ENCODE results near the gene NMNAT1. TPM values are rescaled to one million over a fixed set of nuclear protein-coding genes. Genes with fewer than 3 reads are reported as not detected.

The NMNAT1 gene
- total RNA-seq, 6 experiments from 2014 or later, result 12.9 to 16.0 (median 14.8) TPM

DNA sequence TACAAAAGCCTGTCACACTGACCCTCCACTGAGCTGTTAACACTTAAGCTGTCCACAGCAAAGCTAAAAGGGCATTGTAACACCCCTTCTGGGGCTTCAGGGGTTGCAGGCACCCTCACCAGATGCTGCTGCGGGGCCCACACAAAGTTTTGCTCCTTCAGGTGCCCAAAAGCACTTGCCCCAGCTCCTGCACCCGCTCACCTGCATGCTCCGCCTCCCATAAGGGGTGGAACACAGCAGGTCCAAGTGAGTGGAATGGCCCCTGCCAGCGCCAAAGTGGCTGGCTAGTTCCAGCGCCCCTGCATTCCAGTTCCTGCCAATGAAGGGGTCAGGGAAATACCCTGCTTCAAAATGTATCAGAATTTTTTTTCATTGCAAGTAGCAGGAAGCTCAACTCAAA is 46.5 kb downstream of the NMNAT1 start:
- Mint-ChIP-seq H3K36me3 (ENCODE audit: low read depth) (no peaks in the 10 kb centered on the region), H3K27ac (no peak overlapping the region), H3K27me3 (ENCODE audit: insufficient read depth) (no peaks in the 10 kb centered on the region; the same call in none of the 2 replicates), H3K4me3 (no peak overlapping the region), H3K9me3 (no peaks in the 10 kb centered on the region), H3K4me1 (ENCODE audit: low read depth) (no peaks in the 10 kb centered on the region; the same call in 1 of the 2 replicates)
- DNase-seq, result no peak
- TF ChIP-seq, protein P1, sequence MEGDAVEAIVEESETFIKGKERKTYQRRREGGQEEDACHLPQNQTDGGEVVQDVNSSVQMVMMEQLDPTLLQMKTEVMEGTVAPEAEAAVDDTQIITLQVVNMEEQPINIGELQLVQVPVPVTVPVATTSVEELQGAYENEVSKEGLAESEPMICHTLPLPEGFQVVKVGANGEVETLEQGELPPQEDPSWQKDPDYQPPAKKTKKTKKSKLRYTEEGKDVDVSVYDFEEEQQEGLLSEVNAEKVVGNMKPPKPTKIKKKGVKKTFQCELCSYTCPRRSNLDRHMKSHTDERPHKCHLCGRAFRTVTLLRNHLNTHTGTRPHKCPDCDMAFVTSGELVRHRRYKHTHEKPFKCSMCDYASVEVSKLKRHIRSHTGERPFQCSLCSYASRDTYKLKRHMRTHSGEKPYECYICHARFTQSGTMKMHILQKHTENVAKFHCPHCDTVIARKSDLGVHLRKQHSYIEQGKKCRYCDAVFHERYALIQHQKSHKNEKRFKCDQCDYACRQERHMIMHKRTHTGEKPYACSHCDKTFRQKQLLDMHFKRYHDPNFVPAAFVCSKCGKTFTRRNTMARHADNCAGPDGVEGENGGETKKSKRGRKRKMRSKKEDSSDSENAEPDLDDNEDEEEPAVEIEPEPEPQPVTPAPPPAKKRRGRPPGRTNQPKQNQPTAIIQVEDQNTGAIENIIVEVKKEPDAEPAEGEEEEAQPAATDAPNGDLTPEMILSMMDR (IDR thresholded peaks at IDR 0.05), result no peak

DNA sequence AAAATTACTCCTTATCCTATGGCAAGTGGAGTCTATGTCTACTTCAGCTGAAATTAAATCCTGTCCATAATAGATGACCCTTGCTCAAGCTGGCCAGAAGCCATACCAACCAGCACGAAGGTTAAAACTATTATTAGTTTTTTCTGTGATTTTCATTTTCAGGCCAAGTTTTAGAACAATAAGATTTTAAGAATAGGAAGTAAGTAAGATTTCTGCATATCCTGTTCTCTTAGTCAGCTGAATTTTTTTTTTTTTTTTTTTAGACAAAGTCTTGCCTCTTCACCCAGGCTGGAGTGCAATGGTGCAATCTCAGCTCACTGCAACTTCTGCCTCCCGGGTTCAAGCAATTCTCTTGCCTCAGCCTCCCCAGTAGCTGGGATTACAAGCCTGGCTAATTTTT is 47.7 kb downstream of the NMNAT1 start:
- no peaks in the 10 kb centered on the region for H3K9me3 Mint-ChIP-seq
- TF ChIP-seq, protein P1 (IDR thresholded peaks at IDR 0.05), result no peak
- no peaks in the 10 kb centered on the region for H3K36me3 Mint-ChIP-seq (ENCODE audit: low read depth)
- H3K27me3 Mint-ChIP-seq (ENCODE audit: insufficient read depth), result no peaks in the 10 kb centered on the region; the same call in none of the 2 replicates
- no peaks in the 10 kb centered on the region; the same call in 1 of the 2 replicates for H3K4me1 Mint-ChIP-seq (ENCODE audit: low read depth)
- no peak overlapping the region for H3K27ac Mint-ChIP-seq
- no peak overlapping the region for H3K4me3 Mint-ChIP-seq
- DNase-seq, result no peak

DNA sequence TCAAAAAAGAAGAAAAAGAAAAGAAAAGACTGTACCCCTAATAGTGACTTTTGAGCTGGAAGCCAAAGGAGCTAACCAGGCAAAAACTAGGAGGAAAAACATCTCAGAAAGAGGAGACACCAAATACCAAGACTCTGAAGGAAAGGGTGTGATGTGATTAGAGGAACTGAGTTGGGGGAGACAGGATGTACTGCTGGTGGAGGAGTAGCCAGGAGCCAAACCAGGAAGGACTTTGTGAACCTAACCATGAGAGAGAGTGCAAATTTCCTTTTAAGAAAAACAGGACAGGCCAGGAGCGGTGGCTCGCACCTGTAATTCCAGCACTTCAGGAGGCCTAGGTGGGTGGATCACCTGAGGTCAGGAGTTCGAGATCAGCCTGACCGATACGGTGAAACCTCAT is 49.6 kb downstream of the NMNAT1 start:
- peaks cover 7% of the 10 kb centered on the region for H3K4me1 Mint-ChIP-seq (ENCODE audit: low read depth)
- peaks cover 2% of the 10 kb centered on the region for H3K27me3 Mint-ChIP-seq (ENCODE audit: insufficient read depth)
- no peak for DNase-seq
- no peak overlapping the region for H3K27ac Mint-ChIP-seq
- TF ChIP-seq, protein P1 (IDR thresholded peaks at IDR 0.05), result no peak
- H3K4me3 Mint-ChIP-seq, result no peak overlapping the region
- H3K9me3 Mint-ChIP-seq, result no peaks in the 10 kb centered on the region
- no peaks in the 10 kb centered on the region for H3K36me3 Mint-ChIP-seq (ENCODE audit: low read depth)

DNA sequence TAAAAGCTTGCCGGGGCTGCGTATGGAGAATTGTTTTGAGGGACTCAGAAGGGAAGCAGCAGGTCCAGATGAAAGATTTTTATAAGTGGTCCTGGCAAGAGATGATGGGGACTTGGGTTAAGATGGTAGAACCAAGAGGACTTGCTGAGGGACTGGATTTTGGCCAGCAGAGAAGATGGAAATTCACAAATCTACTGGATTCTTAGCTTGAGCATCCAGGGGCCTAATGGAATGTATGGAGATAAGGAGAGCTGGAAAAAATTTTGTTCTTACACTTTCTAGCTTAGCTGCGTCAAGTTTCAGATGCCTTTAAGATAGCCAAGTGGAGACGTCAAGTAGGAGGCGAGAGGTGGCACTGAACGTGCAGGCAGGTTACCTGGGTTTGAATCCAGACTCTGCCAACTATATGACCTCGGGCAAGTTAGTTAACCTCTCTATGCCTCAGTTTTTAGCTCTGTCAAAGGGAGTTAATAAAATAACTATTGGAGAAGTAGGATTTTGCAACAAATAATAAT is 50.3 kb downstream of the NMNAT1 start:
- peaks cover 7% of the 10 kb centered on the region for H3K4me1 Mint-ChIP-seq (ENCODE audit: low read depth)
- peaks cover 5% of the 10 kb centered on the region for H3K27me3 Mint-ChIP-seq (ENCODE audit: insufficient read depth)
- TF ChIP-seq, protein P1 (IDR thresholded peaks at IDR 0.05), result no peak
- peaks cover 3% of the 10 kb centered on the region for H3K9me3 Mint-ChIP-seq
- no peak overlapping the region for H3K27ac Mint-ChIP-seq
- no peak for DNase-seq
- peaks cover 2% of the 10 kb centered on the region; the same call in 1 of the 2 replicates for H3K36me3 Mint-ChIP-seq (ENCODE audit: low read depth)
- no peak overlapping the region for H3K4me3 Mint-ChIP-seq

DNA sequence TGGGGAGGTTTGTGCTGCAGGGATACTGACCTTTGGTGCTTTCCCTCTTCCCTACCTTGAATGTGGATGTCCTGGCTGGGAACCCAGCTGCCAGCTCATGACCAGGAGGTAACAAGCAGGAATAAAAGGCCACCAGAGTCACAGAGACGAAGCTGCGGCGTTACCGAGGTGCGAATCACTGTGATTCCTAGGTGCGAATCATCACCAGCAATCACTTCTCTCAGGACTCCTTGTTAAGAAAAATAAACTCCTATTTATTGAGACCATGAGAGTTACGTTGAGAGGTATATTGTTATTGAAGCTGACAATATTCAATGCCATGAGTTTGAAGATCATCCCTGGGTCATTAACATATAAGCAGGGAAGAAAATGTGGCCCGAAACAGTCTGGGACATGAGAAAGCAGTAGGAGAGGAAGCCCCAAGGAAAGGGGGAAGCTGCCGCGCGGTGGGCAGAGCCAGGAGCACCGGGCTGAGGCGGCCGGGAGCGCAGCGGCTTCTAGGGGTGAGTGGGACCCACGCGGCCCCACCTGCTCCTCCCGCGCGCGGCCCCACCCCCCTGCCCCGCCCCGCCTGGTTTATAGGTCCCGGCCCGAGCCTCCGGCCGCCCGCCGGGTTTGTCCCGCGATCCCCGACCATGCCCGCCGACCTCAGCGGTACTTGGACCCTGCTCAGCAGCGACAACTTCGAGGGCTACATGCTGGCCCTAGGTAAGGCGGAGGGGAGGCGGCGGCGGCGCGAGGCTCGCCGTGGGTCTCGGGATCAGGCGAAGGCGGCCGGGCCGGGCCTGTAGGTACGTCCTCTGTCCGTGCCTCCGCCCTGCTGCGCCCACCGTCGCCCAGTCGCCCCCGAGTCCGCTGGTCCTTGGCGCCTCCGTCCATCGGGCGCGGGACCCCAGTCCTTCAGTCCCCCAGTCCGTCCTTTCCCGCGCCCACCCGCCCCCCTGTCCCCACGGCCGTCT is 53.6 kb downstream of the NMNAT1 start, which contains the start of gene RBP7:
RBP7 (plus strand) TSS at position 605 of the 959 bp plus-strand sequence; CDS start at position 636, 31 bp downstream.
- H3K27me3 Mint-ChIP-seq (ENCODE audit: insufficient read depth), result peaks cover 7% of the 10 kb centered on the region

More for the DNA sequence above, 53.6 kb downstream of the NMNAT1 start, which contains the start of gene RBP7:
- Mint-ChIP-seq H3K27ac (no peak within 1 kb of the TSS), H3K4me1 (ENCODE audit: low read depth) (peaks cover 7% of the 10 kb centered on the region), H3K4me3 (peak within 1 kb of the TSS; percentile 72), H3K9me3 (peaks cover 8% of the 10 kb centered on the region), H3K36me3 (ENCODE audit: low read depth) (peaks cover 5% of the 10 kb centered on the region; the same call in 1 of the 2 replicates)
- TF ChIP-seq, protein P1 (IDR thresholded peaks at IDR 0.05), result no peak
- DNase-seq, result peak; percentile 7

All from HFFc6 (cell line).